Endothelial cell of hepatic sinusoid (primary cell): ENCODE measurements around the gene C10orf71.

Source experiments
- in situ Hi-C: cut with HindIII; loops from 2 replicates; pipeline ENCODE4 v1.10.0; 2017; ENCODE audit warnings: low sequenced_read_pairs

The C10orf71 gene

DNA sequence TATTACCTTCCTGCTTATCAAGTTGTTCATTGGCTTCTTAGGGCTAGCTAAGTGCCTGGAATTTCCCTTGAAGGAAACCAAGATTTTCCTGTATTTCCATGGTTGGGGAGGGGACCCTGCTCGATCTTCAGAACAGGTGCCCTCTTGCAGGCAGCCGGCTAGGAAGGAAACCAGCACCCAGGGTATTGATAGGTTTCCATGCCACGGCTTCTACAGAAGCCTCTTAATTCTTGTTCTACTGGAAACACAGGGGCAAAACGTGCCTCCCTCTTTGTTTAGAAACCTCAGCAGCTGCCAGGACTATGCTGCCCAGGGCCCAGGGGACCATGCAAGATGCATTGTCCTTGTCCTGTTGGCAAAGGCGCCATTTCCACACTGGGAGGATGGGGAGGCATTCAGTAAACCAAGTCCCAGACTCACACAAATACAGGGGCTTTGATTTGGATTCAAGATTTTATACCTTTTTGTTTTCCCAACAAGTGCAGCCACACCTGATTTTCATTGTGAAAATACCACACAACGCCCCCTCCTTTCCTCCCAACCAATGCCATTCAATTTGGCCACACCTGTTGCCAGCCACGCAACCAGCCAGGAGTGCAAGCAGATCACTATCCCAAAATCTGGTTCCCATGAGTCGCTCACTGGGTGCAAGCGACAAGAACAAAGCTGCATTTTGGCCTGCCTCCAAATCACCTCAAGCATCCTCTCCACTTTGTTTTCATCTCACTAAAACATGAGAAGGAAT, 29.6 kb downstream of the C10orf71 start:
- in situ Hi-C loops = no loop called here

DNA sequence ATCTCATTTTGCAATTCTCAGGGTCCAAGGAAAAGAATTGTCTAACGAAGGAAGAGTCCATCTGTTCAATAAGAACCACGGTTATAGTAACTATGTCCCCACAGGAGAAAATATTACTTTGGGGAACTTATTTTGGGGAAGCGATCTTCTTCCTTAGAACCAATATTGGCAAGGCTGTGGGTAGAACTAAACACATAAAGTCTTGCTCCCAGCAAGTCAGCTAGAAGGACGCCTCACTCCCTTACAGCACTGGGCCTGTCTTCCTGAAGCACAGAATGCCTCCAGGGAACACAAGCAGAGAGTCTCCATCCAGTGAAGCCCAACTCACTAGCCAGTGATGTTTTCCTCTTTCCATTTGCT, 30.2 kb downstream of the C10orf71 start:
- in situ Hi-C loops = no loop called here

- in situ Hi-C loops = no loop called here
Observed at GRCh38 chr10:49330127-49330665, 31.2 kb downstream of the C10orf71 start.

GRCh38 chr10:49331431-49331830, 32.5 kb downstream of the C10orf71 start:
- in situ Hi-C loops = no loop called here

DNA sequence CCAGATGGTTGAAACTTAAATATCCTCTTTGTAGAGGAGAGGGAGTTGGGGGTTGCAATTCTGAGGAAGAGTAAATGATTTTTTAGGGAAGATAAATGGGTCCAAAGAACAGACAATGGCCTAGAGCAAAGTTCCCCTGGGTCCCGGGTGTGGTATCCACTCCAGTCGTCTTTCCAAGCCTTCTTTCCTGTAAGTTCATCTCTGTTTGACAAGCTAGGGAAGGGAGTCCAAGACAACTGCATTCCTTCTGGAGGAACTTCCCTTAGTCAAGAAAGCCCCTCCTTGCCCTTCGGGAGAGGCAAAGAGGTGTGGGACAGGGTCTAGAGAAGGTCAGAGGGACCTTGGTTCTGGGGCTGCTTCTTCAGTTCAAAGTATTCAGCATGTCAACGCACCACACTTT, 33.4 kb downstream of the C10orf71 start:
- in situ Hi-C loops = no loop called here

DNA sequence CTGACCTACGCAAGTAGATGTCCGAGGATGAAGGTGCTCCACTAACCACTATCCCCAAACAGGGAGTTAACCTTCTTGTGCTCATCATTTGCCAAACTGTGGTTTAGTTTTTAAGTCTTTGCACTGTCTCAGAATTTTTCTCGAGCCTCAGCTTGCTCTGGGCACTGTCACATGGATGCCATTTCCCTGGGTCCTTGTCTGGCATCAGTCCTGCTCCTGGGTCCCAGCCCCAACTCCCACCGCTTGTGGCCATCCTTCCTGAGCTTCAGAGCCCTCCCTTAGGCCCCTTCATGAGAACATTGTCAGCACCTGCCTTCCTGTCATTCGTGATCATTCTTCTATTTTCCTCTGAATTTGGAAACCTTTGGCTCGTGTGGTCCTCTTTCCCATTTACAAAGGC, 33.8 kb downstream of the C10orf71 start:
- in situ Hi-C loops = no loop called here

- in situ Hi-C loops = no loop called here
Observed at GRCh38 chr10:49333192-49333591, 34.2 kb downstream of the C10orf71 start.

- in situ Hi-C loops = no loop called here
Observed at GRCh38 chr10:49334964-49335363, 36.0 kb downstream of the C10orf71 start.

GRCh38 chr10:49335364-49335972, 36.5 kb downstream of the C10orf71 start:
- in situ Hi-C loops = no loop called here

- in situ Hi-C loops = no loop called here
Observed at GRCh38 chr10:49338604-49339003, 39.6 kb downstream of the C10orf71 start.

GRCh38 chr10:49344840-49345239, 45.9 kb downstream of the C10orf71 start:
- in situ Hi-C loops = no loop called here

DNA sequence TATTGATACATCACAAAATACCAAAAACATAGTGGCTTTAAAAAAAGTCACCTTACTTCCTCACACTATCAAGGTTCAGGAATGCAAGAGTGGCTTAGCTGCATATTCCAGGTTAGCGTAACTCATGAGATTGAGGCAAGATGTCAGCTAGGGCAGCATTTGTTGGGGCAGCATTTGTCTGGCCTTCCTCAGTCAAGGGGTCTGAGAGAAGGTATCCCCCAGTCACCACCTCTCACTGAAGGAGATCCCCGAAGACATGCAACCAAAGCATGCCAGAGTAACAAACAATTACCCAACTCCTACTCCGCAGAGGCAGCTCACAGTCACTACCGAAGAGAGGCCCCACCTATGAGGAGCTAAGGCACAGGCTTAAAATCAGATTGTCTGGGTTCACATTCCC, 48.4 kb downstream of the C10orf71 start:
- in situ Hi-C loops = no loop called here

GRCh38 chr10:49347827-49348226, 48.9 kb downstream of the C10orf71 start:
- in situ Hi-C loops = no loop called here

- in situ Hi-C loops = no loop called here
Observed at GRCh38 chr10:49348593-49348992, 49.6 kb downstream of the C10orf71 start.

DNA sequence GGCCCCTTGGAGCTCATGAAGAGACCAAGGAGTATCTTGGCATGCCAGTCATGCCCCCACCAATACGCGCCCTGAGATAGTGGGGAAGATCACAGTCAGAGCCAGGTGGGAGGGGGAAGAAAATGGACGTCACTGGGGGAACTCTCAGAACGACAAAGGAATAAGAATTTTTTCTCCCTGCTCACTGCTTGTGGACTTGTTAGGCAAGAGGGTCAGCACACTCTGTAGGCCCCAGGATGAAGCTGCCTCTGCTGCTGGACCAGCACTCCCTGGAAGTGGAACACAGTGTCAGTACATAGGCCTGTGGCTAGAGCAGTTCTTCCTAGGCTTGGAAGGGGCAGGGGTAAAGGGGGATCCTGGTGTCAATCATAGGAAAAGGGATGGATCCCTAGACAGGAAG, 50.4 kb downstream of the C10orf71 start:
- in situ Hi-C loops = no loop called here

DNA sequence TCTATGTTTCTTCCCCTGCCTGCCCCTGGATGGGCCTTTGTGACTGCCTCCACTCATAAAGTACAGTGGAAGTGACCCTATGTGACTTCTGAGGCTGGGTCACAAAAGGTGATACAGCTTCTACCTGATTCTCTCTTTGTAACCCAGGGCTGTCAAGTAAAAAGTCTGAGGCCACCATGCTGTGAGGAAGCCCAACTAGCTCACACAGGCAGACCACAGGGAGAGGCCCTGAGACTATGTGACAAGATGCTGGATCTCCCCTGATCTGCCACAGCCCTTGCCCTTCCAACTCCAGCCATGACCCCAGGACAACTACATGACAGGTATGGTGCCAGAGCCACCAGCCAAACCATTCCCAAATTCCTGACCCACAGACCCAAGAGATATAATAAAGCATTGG, 51.2 kb downstream of the C10orf71 start:
- in situ Hi-C loops = no loop called here

DNA sequence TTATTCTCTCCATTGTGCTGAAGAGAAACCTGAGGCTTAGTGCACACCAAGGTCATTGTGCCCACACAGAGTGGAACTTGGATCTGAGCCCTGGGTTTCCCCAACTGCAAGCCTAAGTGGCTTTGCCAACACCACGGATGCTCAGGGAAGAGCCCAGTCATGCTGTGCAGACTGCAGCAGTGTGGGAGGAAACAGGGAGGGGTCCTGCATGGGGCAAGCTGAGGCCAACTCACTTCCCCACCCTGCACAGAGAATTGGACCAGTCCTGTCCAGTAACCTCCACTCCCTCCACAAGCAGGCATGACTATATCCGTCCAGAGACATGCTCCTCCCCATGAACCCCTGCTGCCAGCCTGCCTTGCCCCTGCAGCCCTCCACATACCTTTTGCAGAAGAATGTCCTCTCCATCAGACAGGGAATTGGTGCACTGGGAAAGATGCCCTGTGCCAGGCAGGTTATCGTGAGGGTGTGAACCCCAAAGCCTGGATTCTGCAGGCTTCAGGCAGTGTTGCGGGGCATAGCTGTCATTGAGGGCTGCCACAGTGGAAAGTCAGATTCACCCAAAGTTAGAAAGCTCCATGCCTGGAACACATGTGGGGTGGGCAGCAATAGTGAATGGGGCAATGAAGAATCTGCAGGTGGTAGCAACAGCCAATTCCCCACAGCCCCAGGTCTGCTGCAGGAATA, 52.0 kb downstream of the C10orf71 start:
- in situ Hi-C loops = no loop called here

DNA sequence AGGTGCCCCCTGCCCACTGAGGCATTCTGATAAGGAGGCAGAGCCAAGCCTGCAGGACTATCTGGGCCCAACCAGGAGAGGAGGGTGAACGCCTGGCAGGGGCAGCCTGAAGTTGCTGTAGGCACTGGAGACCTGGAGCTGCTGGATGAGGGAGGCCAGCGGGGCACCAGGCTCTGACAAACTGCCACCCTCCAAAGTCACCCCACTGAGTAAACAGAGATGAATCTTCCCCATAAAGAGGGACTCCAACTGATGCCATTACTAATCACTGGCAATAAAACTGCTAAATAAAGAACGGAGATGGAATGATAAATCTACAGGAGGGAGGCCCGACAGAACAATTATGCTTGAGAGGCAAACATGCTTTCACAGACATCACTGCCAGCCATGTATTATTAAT, 52.7 kb downstream of the C10orf71 start:
- in situ Hi-C loops = no loop called here

GRCh38 chr10:49352323-49352722, 53.4 kb downstream of the C10orf71 start:
- in situ Hi-C loops = no loop called here

DNA sequence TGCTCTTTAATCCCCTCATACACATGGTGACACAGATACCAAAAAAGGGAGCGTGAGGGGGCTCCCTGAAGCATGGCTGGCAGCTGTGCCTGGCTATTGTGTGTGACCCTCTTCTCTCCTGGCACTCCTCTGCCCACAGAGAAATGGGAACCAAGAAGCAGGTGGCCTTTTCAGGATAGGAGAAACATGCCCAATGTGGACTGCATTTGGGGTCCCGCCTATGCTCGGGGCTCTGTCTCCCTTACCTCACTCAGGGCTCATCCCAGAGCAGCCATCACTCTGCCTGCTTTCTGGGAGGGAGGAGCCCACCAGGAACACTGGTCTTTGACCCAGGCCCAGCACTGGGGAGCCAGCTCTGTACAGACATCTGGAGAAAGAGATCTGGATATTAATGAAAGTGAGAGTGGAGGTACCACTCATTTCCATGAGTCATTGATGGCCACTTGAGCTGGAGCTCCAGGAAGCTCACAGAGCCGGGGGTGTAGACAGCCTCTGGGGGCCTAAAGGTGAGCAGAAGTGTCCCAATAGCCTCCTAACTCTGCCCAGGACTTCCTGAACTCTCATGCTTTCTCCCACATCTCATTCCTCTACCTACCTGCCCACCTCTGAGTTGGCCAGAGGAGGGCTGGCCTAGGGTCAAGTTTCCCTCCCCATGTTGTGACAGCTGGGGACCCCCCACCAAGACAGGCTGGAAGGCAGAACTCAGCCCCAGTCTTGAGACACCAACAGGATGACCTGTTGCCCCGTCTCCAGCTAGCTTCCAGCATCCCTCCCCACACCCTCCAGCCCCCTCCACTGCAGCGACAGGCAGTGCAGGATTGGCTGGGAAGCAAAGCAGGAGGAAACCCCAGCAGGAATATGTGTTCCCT, 54.3 kb downstream of the C10orf71 start:
- in situ Hi-C loops = no loop called here
